Liver (tissue), 9 donors: ENCODE measurements around the gene SP140. TPM values are rescaled to one million over a fixed set of nuclear protein-coding genes. Genes with fewer than 3 reads are reported as not detected.
"Not testable (repeated sequence)": the region's sequence is repeated elsewhere in the genome, so short reads cannot be mapped to it uniquely, and the experiment has no call there.

ENCODE experiments used
- DNase-seq: peaks from one replicate; pipeline ENCODE4 v3.0.0-alpha.2; 2017; ENCODE audit warnings: low spot score
- H3K27ac ChIP-seq, 2 donors: one replicate each; pipeline ENCODE4 v1.7.0; 2013; ENCODE audit warnings: inconsistent platforms in 2 of 2, low read length in 2 of 2, control low read depth in 1 of 2, low read depth in 1 of 2, mild to moderate bottlenecking in 1 of 2
- H3K27me3 ChIP-seq, 4 donors: one replicate each; pipeline versions ENCODE4 v1.6.1 to v1.7.0; 2013; ENCODE audit warnings: low read length in 3 of 4, inconsistent platforms in 1 of 4, mild to moderate bottlenecking in 1 of 4, moderate library complexity in 1 of 4; ENCODE audit not compliant: control insufficient read depth in 4 of 4, insufficient read depth in 4 of 4
- H3K36me3 ChIP-seq, 4 donors: one replicate each; pipeline versions ENCODE4 v1.6.1 to v1.7.0; 2013; ENCODE audit warnings: low read length in 3 of 4, mild to moderate bottlenecking in 3 of 4, low read depth in 1 of 4, moderate library complexity in 1 of 4; ENCODE audit not compliant: control insufficient read depth in 4 of 4, insufficient read depth in 3 of 4
- H3K4me1 ChIP-seq, 4 donors: one replicate each; pipeline versions ENCODE4 v1.6.1 to v1.7.0; 2013; ENCODE audit warnings: low read length in 3 of 4, mild to moderate bottlenecking in 3 of 4, moderate library complexity in 1 of 4; ENCODE audit not compliant: control insufficient read depth in 4 of 4, insufficient read depth in 4 of 4
- H3K4me3 ChIP-seq, 3 donors: one replicate each; pipeline versions ENCODE4 v1.6.1 to v1.7.0; 2013; ENCODE audit warnings: low read length in 3 of 3, control low read depth in 1 of 3, low read depth in 1 of 3, mild to moderate bottlenecking in 1 of 3
- H3K9ac ChIP-seq, 2 donors: one replicate each; pipeline ENCODE4 v1.7.0; 2013; ENCODE audit warnings: low read length in 2 of 2, mild to moderate bottlenecking in 2 of 2, moderate library complexity in 2 of 2, control low read depth in 1 of 2, low read depth in 1 of 2
- H3K9me3 ChIP-seq, 4 donors: one replicate each; pipeline versions ENCODE4 v1.6.1 to v1.7.0; 2013; ENCODE audit warnings: low read length in 3 of 4; ENCODE audit not compliant: control insufficient read depth in 4 of 4
- ATF3 ChIP-seq: IDR thresholded peaks from 2 replicates; pipeline ENCODE4 v1.6.1; 2016; ENCODE audit warnings: antibody characterized with exemption
- EGR1 ChIP-seq, 2 donors: IDR thresholded peaks; 2 replicates each; pipeline ENCODE4 v1.6.1; 2016 to 2018; ENCODE audit warnings: antibody characterized with exemption in 2 of 2, low read depth in 2 of 2
- FOXA1 ChIP-seq: IDR thresholded peaks from 2 replicates; pipeline ENCODE4 v1.6.1; 2016; ENCODE audit warnings: antibody characterized with exemption
- FOXA2 ChIP-seq: IDR thresholded peaks from 2 replicates; pipeline ENCODE4 v1.6.1; 2016; ENCODE audit warnings: antibody characterized with exemption
- GABPA ChIP-seq, 2 donors: IDR thresholded peaks in 1 of 2; conservative IDR thresholded peaks in 1 of 2; 2 replicates each; pipeline ENCODE4 v1.6.1; 2016; ENCODE audit warnings: antibody characterized with exemption in 2 of 2, mild to moderate bottlenecking in 1 of 2, moderate library complexity in 1 of 2
- HNF4A ChIP-seq, 2 donors: conservative IDR thresholded peaks; 2 replicates each; pipeline ENCODE4 v1.6.1; 2016; ENCODE audit warnings: antibody characterized with exemption in 2 of 2, mild to moderate bottlenecking in 2 of 2
- HNF4G ChIP-seq: IDR thresholded peaks from 2 replicates; pipeline ENCODE4 v1.6.1; 2016; ENCODE audit warnings: antibody characterized with exemption
- JUND ChIP-seq, 2 donors: IDR thresholded peaks; 2 replicates each; pipeline ENCODE4 v1.6.1; 2016; ENCODE audit warnings: antibody characterized with exemption in 2 of 2
- MAX ChIP-seq: IDR thresholded peaks from 2 replicates; pipeline ENCODE4 v1.6.1; 2016; ENCODE audit warnings: antibody characterized with exemption
- NR2F2 ChIP-seq: IDR thresholded peaks from 2 replicates; pipeline ENCODE4 v1.6.1; 2016; ENCODE audit warnings: antibody characterized with exemption
- RAD21 ChIP-seq, 2 donors: IDR thresholded peaks; 2 replicates each; pipeline ENCODE4 v1.6.1; 2016; ENCODE audit warnings: antibody characterized with exemption in 2 of 2, mild to moderate bottlenecking in 2 of 2
- RXRA ChIP-seq, 2 donors: IDR thresholded peaks; 2 replicates each; pipeline ENCODE4 v1.6.1; 2017 to 2018; ENCODE audit warnings: antibody characterized with exemption in 2 of 2, mild to moderate bottlenecking in 1 of 2
- SP1 ChIP-seq: IDR thresholded peaks from 2 replicates; pipeline ENCODE4 v1.6.1; 2018; ENCODE audit warnings: antibody characterized with exemption, mild to moderate bottlenecking
- TAF1 ChIP-seq: conservative IDR thresholded peaks from 2 replicates; pipeline ENCODE4 v1.6.1; 2016; ENCODE audit warnings: antibody characterized with exemption, mild to moderate bottlenecking
- YY1 ChIP-seq: IDR thresholded peaks from 2 replicates; pipeline ENCODE4 v1.6.1; 2016; ENCODE audit warnings: antibody characterized with exemption, mild to moderate bottlenecking
- WGBS: extraction: QIAGEN DNeasy Blood & Tissue Kit; methylation state at CpG from one replicate; pipeline ENCODE4 v1.1.7; 2013; 5-methylcytosine and 5-hydroxymethylcytosine counted together
- polyA plus RNA-seq, 2 donors: library from polyadenylated mRNA; stranded (reverse) in 1 of 2; unstranded in 1 of 2; fragments of 200-250 nt in 1 of 2; fragments of >200 nt in 1 of 2; fragmentation: Nextera tagmentation in 1 of 2; extraction: Ambion mirVana in 1 of 2; gene quantifications; one replicate each; pipeline versions ENCODE4 v1.2.1 to v1.2.3, GENCODE V29; 2013 to 2015
- total RNA-seq, 2 donors: library from RNA; depleted of rRNA; stranded (reverse); fragments of >200 nt; gene quantifications; one replicate each; pipeline ENCODE4 v1.2.3, GENCODE V29; 2014
- TF ChIP-seq, protein P1 (sequence below): IDR thresholded peaks from 2 replicates; pipeline ENCODE4 v1.6.1; 2016; ENCODE audit warnings: antibody characterized with exemption, mild to moderate bottlenecking
- TF ChIP-seq, protein P2 (sequence below): IDR thresholded peaks from 2 replicates; pipeline ENCODE4 v1.6.1; 2016; ENCODE audit warnings: antibody characterized with exemption
- TF ChIP-seq, protein P3 (sequence below): fragments of 150-350 bp; IDR thresholded peaks from 2 replicates; pipeline ENCODE4 v1.5.1; 2017; ENCODE audit warnings: improper control_type of control experiment, low read depth, low read length; ENCODE audit not compliant: missing input control
- donor health status: healthy.
- donor health status: healthy.
- donor health status: healthy.
- donor health status: healthy.
- donor health status: healthy.

The SP140 gene
- total and polyA plus RNA-seq, 4 donors = 0.40 to 1.8 (median 0.77) TPM

DNA sequence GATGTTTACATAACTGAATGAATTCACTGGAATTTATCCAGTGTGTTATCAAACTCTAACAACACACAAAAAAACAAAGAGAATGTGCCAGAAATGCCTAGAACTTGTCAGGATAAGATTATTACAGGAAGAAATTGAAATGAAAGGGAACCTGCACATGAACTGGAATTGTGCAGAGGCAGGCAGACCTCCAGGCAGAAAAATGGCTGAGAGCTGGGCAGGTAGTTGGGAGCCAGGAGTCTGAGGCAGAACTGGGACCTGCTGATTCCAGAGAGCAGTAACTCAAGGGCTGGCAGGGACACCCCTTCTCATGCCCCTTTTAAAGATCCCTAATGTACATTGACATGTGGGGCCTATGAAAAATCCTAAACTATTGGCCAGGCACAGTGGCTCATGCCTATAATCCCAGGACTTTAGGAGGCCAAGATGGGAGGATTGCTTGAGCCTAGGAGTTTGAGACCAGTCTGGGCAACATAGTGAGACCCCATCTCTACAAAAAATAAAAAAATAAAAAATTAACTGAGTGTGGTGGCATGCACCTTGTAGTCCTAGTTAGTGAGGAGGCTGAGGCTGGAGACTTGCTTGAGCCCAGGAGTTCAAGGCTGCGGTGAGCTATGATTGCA, 5.1 kb upstream of the SP140 start (continued):
- TF ChIP-seq, protein P1, sequence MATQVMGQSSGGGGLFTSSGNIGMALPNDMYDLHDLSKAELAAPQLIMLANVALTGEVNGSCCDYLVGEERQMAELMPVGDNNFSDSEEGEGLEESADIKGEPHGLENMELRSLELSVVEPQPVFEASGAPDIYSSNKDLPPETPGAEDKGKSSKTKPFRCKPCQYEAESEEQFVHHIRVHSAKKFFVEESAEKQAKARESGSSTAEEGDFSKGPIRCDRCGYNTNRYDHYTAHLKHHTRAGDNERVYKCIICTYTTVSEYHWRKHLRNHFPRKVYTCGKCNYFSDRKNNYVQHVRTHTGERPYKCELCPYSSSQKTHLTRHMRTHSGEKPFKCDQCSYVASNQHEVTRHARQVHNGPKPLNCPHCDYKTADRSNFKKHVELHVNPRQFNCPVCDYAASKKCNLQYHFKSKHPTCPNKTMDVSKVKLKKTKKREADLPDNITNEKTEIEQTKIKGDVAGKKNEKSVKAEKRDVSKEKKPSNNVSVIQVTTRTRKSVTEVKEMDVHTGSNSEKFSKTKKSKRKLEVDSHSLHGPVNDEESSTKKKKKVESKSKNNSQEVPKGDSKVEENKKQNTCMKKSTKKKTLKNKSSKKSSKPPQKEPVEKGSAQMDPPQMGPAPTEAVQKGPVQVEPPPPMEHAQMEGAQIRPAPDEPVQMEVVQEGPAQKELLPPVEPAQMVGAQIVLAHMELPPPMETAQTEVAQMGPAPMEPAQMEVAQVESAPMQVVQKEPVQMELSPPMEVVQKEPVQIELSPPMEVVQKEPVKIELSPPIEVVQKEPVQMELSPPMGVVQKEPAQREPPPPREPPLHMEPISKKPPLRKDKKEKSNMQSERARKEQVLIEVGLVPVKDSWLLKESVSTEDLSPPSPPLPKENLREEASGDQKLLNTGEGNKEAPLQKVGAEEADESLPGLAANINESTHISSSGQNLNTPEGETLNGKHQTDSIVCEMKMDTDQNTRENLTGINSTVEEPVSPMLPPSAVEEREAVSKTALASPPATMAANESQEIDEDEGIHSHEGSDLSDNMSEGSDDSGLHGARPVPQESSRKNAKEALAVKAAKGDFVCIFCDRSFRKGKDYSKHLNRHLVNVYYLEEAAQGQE = no peak
- TF ChIP-seq YY1 (no peak), EGR1 (IDR thresholded peaks at IDR 0.05; ENCODE audit: low read depth in 2 of 2) (no peak), FOXA2 (no peak), ATF3 (no peak)

DNA sequence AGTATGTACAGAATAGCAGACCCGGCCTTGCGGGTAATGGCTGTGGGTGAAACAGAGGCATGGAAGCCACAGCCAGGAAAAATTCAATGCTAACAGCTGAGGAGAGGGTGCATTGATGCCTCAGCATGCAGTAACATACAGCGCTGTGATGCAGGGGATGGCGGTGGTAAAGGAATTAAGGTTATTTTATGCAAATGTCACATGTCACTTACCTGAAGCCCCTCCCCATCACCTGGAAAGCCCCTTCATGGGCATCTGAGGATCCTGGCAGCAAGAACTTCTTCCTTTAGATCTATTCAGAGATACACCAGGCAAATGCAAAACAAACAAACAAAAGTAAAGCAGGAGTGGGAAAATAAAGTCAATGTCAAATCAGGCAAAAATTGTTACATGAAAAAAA, 4.0 kb upstream of the SP140 start:
- Histone ChIP-seq H3K36me3 (peaks cover 0 to 2% (median under 1%) of the 10 kb centered on the region in 4 donors), H3K4me3 (no peak overlapping the region), H3K9ac (no peak overlapping the region), H3K9me3 (no peaks in the 10 kb centered on the region), H3K27ac (no peak overlapping the region), H3K27me3 (no peaks in the 10 kb centered on the region), H3K4me1 (peaks cover 0 to 15% (median 7%) of the 10 kb centered on the region in 4 donors)
- DNase-seq = no peak
- TF ChIP-seq FOXA2 (no peak), GABPA (IDR thresholded peaks at IDR 0.05 in 1 of 2, conservative IDR thresholded peaks at IDR 0.05 in 1 of 2) (no peak), HNF4G (no peak), RXRA (IDR thresholded peaks at IDR 0.05) (no peak), FOXA1 (no peak), SP1 (no peak), HNF4A (conservative IDR thresholded peaks at IDR 0.05) (no peak), NR2F2 (no peak), JUND (IDR thresholded peaks at IDR 0.05) (no peak), RAD21 (IDR thresholded peaks at IDR 0.05) (no peak), YY1 (no peak), EGR1 (IDR thresholded peaks at IDR 0.05; ENCODE audit: low read depth in 2 of 2) (no peak), MAX (no peak), TAF1 (no peak), ATF3 (no peak)
- TF ChIP-seq, protein P2, sequence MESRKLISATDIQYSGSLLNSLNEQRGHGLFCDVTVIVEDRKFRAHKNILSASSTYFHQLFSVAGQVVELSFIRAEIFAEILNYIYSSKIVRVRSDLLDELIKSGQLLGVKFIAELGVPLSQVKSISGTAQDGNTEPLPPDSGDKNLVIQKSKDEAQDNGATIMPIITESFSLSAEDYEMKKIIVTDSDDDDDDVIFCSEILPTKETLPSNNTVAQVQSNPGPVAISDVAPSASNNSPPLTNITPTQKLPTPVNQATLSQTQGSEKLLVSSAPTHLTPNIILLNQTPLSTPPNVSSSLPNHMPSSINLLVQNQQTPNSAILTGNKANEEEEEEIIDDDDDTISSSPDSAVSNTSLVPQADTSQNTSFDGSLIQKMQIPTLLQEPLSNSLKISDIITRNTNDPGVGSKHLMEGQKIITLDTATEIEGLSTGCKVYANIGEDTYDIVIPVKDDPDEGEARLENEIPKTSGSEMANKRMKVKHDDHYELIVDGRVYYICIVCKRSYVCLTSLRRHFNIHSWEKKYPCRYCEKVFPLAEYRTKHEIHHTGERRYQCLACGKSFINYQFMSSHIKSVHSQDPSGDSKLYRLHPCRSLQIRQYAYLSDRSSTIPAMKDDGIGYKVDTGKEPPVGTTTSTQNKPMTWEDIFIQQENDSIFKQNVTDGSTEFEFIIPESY = no peak
- TF ChIP-seq, protein P1 = no peak
- TF ChIP-seq, protein P3, sequence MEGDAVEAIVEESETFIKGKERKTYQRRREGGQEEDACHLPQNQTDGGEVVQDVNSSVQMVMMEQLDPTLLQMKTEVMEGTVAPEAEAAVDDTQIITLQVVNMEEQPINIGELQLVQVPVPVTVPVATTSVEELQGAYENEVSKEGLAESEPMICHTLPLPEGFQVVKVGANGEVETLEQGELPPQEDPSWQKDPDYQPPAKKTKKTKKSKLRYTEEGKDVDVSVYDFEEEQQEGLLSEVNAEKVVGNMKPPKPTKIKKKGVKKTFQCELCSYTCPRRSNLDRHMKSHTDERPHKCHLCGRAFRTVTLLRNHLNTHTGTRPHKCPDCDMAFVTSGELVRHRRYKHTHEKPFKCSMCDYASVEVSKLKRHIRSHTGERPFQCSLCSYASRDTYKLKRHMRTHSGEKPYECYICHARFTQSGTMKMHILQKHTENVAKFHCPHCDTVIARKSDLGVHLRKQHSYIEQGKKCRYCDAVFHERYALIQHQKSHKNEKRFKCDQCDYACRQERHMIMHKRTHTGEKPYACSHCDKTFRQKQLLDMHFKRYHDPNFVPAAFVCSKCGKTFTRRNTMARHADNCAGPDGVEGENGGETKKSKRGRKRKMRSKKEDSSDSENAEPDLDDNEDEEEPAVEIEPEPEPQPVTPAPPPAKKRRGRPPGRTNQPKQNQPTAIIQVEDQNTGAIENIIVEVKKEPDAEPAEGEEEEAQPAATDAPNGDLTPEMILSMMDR = no peak
- WGBS = 97% methylated on average over 4 of the region's 4 CpGs

DNA sequence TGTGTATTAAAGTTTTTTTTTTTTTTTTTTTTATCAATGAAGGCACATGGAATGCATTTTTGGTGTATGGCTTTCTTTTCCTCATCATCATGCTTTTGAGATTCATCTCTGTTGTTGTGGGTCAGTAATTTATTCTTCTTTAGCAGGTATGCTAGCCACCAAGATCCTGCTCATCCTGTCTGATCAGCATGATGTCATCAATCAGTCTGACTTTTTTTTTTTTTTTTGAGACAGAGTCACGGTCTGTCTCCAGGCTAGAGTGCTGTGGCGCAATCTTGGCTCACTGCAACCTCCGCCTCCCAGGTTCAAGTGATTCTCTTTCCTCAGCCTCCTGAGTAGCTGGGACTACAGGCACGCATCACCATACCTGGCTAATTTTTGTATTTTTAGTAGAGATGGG, 2.7 kb upstream of the SP140 start:
- H3K9me3 ChIP-seq, H3K4me3 ChIP-seq, DNase-seq, H3K27me3 ChIP-seq, H3K27ac ChIP-seq, H3K9ac ChIP-seq, H3K36me3 ChIP-seq: not testable (repeated sequence)
- peaks cover 0 to 15% (median 7%) of the 10 kb centered on the region in 4 donors for H3K4me1 ChIP-seq
- 80% methylated on average over 4 of the region's 4 CpGs for WGBS
